NOMO-1 (cell line): ENCODE results near the gene PSENEN.
"Not testable (repeated sequence)": the region's sequence is repeated elsewhere in the genome, so short reads cannot be mapped to it uniquely, and the experiment has no call there.

ENCODE experiments used
- DNase-seq, 2 experiments: peaks; one replicate each; lab custom pipeline; 2025; ENCODE audit not compliant: unreplicated experiment in 2 of 2; lab: John Stamatoyannopoulos, UW

Gene PSENEN

GRCh38 chr19:35786299-35787160 is 41.1 kb downstream of the PSENEN start:
- no peak for DNase-seq

GRCh38 chr19:35787227-35787799 is 41.9 kb downstream of the PSENEN start:
- DNase-seq = no peak

GRCh38 chr19:35788205-35788960 is 42.9 kb downstream of the PSENEN start:
- DNase-seq = no peak

GRCh38 chr19:35789195-35789977 is 43.9 kb downstream of the PSENEN start:
- no peak for DNase-seq

GRCh38 chr19:35789978-35790944 is 44.8 kb downstream of the PSENEN start:
- no peak for DNase-seq

- no peak for DNase-seq
These were observed 45.7 kb downstream of the PSENEN start for GRCh38 chr19:35790981-35791813.

- no peak for DNase-seq
These were observed 46.4 kb downstream of the PSENEN start for GRCh38 chr19:35791814-35792279.

- no peak for DNase-seq
These were observed 46.9 kb downstream of the PSENEN start for GRCh38 chr19:35792312-35792711.

GRCh38 chr19:35792888-35793287 is 47.4 kb downstream of the PSENEN start:
- no peak for DNase-seq

- DNase-seq = no peak
These were observed 48.1 kb downstream of the PSENEN start for GRCh38 chr19:35793381-35794165.

GRCh38 chr19:35795564-35795963 is 50.1 kb downstream of the PSENEN start:
- not testable (repeated sequence) for DNase-seq
